HG02973 (cell line): ENCODE results near the gene MEX3D.
A peak's percentile ranks its signal among the peaks of the same experiment; 100 is the strongest.

Experiments used
- ATAC-seq: cut with Tn5 transposase; IDR thresholded peaks from one replicate; pipeline ENCODE4 v1.9.1; 2021; ENCODE audit warnings: moderate library complexity; ENCODE audit not compliant: unreplicated experiment

MEX3D gene

GRCh38 chr19:1598777-1599459, 30.8 kb upstream of the MEX3D start:
- no peak for ATAC-seq

GRCh38 chr19:1593501-1593772, 25.3 kb upstream of the MEX3D start:
- no peak for ATAC-seq

GRCh38 chr19:1592755-1593500, 24.8 kb upstream of the MEX3D start, which contains the start of gene MBD3:
Gene MBD3 (minus strand): TSS chr19:1592865. CDS start chr19:1592631, 234 bp downstream.
- ATAC-seq = peak; percentile 64

- peak; percentile 44 for ATAC-seq
Measured at GRCh38 chr19:1592024-1592754, 24.1 kb upstream of the MEX3D start.

GRCh38 chr19:1591421-1592023, 23.4 kb upstream of the MEX3D start:
- no peak for ATAC-seq

- no peak for ATAC-seq
Measured at GRCh38 chr19:1590641-1591397, 22.7 kb upstream of the MEX3D start.

- ATAC-seq = no peak
Measured at GRCh38 chr19:1587872-1588271, 19.7 kb upstream of the MEX3D start.

GRCh38 chr19:1585243-1585580, 17.1 kb upstream of the MEX3D start:
- no peak for ATAC-seq

GRCh38 chr19:1584500-1585242, 16.5 kb upstream of the MEX3D start:
- no peak for ATAC-seq

GRCh38 chr19:1582201-1582600, 14.1 kb upstream of the MEX3D start:
- ATAC-seq = no peak

- ATAC-seq = no peak
Measured at GRCh38 chr19:1580957-1581356, 12.8 kb upstream of the MEX3D start.

GRCh38 chr19:1580382-1580781, 12.3 kb upstream of the MEX3D start:
- ATAC-seq = no peak

GRCh38 chr19:1579222-1579621, 11.1 kb upstream of the MEX3D start:
- ATAC-seq = no peak

GRCh38 chr19:1577929-1578618, 9.9 kb upstream of the MEX3D start:
- ATAC-seq = no peak

- ATAC-seq = no peak
Measured at GRCh38 chr19:1577090-1577928, 9.2 kb upstream of the MEX3D start.

GRCh38 chr19:1576242-1577089, 8.3 kb upstream of the MEX3D start:
- no peak for ATAC-seq

GRCh38 chr19:1575323-1576241, 7.5 kb upstream of the MEX3D start:
- ATAC-seq = no peak
